ENCODE results near the gene ARHGAP42.

The ARHGAP42 gene

DNA sequence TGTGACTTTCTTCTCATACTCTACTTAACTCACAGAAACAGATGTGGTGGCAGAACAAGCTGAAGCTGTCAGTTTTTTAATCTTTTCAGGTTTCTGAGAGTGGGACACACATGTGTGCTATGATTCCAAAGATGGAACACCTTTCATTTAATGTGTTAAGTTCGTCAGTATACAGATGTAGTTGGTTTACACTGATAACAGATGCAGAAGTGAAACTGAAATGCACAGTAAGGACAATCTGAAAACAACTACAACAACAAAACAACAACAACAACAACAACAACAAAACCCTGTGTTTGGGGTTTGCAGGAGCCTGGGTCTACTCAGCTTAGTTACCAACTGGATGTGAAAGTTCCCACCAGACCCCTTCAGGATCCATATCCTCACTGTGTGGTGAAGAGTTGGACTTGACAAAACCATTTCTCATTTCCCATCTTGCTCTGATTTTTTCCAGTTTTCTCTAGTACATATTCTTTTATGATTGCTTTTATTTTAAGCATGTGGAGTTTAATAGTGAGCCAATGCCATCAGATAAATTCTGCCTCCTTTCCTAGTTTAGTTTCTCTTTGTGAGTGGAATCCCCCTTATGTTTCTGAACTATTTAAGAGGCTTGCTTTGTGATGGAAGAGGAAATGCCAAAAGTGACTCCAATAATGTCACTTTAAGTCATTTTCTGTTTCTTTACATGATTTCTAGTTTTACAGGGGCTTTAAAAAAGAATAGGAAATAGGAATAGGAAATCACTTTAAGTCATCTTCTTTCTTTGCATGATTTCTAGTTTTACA is 47.8 kb downstream of the ARHGAP42 start:
- no peak overlapping the region for H3K4me3 ChIP-seq (ENCODE audit: low read depth, low read length)
- DNase-seq (ENCODE audit: low read depth): no peak
- TF ChIP-seq, protein P1, sequence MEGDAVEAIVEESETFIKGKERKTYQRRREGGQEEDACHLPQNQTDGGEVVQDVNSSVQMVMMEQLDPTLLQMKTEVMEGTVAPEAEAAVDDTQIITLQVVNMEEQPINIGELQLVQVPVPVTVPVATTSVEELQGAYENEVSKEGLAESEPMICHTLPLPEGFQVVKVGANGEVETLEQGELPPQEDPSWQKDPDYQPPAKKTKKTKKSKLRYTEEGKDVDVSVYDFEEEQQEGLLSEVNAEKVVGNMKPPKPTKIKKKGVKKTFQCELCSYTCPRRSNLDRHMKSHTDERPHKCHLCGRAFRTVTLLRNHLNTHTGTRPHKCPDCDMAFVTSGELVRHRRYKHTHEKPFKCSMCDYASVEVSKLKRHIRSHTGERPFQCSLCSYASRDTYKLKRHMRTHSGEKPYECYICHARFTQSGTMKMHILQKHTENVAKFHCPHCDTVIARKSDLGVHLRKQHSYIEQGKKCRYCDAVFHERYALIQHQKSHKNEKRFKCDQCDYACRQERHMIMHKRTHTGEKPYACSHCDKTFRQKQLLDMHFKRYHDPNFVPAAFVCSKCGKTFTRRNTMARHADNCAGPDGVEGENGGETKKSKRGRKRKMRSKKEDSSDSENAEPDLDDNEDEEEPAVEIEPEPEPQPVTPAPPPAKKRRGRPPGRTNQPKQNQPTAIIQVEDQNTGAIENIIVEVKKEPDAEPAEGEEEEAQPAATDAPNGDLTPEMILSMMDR (IDR thresholded peaks at IDR 0.05; ENCODE audit: control insufficient read depth, extremely low read depth, insufficient read depth): no peak

DNA sequence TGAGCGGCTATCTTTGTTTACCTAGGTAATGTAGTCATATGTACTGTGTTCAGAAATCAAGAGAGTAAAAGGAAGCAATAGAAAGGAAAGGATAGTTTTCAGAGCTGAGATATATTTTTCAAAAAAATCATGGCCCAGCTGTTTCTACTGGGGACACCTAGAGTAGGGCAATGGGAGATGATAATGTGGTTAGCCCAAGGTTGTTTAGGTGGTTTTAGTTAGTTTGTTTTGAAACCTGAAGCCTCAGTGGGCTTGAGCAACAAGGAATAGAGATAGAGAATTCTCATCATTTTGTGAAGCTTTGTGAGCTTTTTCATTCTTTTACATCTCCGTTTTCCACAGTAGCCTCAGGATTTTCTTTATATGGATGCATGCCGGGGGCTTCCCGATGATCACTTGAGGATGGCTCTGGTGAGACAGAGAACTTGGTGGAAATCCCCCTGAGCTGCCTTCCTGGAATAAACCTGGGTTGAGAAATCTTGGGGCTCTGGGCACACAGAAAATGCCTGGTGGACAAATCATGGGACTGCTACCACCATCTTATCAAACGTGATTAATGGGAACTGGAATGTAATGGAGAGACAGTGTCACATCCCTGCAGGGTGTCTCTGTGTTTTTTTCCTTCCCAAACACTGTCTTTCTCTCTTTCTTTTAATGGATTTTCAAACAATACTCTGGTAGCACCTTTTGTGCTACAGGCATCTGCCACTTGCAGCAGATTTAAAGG is 49.0 kb downstream of the ARHGAP42 start:
- TF ChIP-seq, protein P1 (IDR thresholded peaks at IDR 0.05; ENCODE audit: control insufficient read depth, extremely low read depth, insufficient read depth): no peak
- DNase-seq (ENCODE audit: low read depth): no peak
- no peak overlapping the region for H3K4me3 ChIP-seq (ENCODE audit: low read depth, low read length)

DNA sequence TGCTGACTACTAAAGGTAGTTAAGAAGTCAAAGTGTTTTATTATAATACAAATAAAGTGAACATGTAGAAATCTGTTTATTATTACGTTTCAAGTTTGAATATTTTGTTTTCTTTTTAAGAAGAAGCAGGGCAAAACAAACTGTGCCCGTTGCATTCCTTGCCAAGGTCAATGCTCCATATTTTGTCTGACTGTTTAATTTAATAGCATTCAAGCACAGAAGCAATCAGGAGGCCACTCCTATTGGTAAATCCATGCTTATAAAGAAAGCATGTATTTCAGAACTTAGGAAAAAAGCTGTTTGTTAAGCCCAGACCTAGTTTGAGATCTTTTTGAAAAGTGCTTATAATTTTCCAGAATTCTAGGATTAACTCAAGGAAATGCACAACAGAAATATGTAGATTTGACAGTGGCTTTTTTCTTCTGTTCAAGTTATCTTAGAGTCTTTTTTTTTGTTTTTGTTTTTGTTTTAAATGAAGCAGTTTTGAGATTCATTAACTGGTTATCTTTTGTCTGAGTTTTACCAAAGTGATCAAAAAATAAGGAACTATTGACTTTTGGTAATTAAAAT is 51.7 kb downstream of the ARHGAP42 start:
- TF ChIP-seq, protein P1 (IDR thresholded peaks at IDR 0.05; ENCODE audit: control insufficient read depth, extremely low read depth, insufficient read depth): no peak
- DNase-seq (ENCODE audit: low read depth): no peak
- H3K4me3 ChIP-seq (ENCODE audit: low read depth, low read length): no peak overlapping the region

DNA sequence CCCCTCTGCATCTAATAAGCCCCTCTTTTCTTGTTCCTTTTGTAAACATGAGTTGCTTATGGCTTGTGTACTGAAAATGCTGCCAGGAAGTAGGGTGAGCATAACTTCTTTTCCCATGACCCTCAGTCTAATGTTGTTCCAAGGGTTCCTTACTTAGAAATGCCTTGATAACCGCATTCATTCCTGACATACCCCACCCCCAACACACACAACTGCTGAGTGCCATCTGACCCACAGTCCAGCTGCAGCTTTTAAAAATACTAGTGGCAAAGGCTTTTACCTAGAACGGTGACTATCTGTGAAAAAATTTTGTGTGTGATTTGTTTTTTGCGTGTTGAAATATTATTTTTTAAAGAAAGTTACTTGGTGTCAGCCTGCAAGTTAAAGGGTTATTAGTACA is 52.6 kb downstream of the ARHGAP42 start:
- H3K4me3 ChIP-seq (ENCODE audit: low read depth, low read length): no peak overlapping the region
- TF ChIP-seq, protein P1 (IDR thresholded peaks at IDR 0.05; ENCODE audit: control insufficient read depth, extremely low read depth, insufficient read depth): no peak
- no peak for DNase-seq (ENCODE audit: low read depth)

DNA sequence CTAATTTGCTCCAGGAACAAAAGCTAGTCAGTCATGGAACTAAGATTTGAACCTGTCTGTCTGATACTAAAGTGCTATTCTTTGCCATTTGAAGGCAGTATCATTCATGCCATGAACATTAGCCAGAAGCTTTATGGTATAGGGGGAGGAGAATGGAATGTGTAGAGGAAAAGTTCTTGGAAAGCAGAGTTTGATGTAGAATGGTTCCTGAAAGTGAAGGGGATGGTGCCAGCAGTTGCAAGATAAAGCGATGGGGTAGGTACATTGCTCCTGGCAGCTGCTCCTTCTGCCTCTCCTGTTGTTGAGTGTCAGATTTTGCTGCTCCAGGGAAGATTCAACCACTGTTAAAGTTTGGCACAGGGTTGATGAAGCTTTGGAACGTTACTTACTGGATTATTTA is 53.4 kb downstream of the ARHGAP42 start:
- no peak overlapping the region for H3K4me3 ChIP-seq (ENCODE audit: low read depth, low read length)
- TF ChIP-seq, protein P1 (IDR thresholded peaks at IDR 0.05; ENCODE audit: control insufficient read depth, extremely low read depth, insufficient read depth): no peak
- no peak for DNase-seq (ENCODE audit: low read depth)

DNA sequence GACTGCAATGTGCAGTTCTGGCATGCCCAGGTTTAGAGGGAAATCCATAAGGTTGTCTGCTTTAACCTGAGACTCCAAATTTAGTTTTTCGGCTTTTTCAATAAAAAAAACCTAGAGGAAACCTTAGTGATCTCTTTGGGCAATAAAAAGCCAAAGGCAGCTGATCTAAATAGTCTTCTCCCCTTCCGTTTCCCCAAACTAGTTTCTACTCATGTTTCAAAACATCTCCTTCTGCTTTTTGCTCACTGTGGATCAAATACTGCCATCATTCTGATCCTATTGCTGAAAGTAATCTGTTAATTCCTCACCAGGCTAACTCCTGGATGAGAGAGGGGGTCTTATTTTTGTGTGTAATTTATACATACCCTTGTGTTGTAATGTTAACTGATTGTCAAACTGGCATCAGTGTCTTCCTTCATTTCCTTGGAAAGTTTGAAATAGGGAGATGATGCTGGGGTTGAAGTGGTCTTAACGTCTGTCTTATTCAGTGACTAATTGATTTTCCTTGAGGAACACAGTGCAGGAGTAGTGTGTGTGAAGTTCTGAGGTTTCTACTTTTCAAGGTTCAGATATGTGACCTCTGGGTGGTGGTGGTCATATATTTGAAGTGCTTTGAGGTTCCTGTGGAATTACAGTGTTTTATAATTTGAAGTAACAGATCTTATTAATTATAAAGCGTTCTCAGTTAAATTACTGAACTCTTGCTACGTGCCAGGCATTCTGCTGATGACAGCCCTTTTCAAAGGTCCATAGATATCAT is 55.0 kb downstream of the ARHGAP42 start:
- DNase-seq (ENCODE audit: low read depth): no peak
- TF ChIP-seq, protein P1 (IDR thresholded peaks at IDR 0.05; ENCODE audit: control insufficient read depth, extremely low read depth, insufficient read depth): no peak
- no peak overlapping the region for H3K4me3 ChIP-seq (ENCODE audit: low read depth, low read length)

Data from LNCaP clone FGC (cell line).